GM23248 (cell line): ENCODE results near the gene PTTG2. TPM values are rescaled to one million over a fixed set of nuclear protein-coding genes. Genes with fewer than 3 reads are reported as not detected.

ENCODE experiments used
- DNase-seq: peaks from one replicate; pipeline ENCODE4 v3.0.0-alpha.2; 2015
- H2AFZ ChIP-seq: fragments of 200-600 bp; sonication (generic); 2 replicates; pipeline ENCODE4 v1.6.1; 2016; ENCODE audit warnings: antibody characterized with exemption
- H3F3A ChIP-seq: fragments of 200-600 bp; sonication (generic); 2 replicates; pipeline ENCODE4 v1.6.1; 2016; ENCODE audit warnings: mild to moderate bottlenecking, antibody characterized with exemption, mixed run types; ENCODE audit not compliant: insufficient read depth
- H3K27ac ChIP-seq: fragments of 200-600 bp; sonication (generic); 2 replicates; pipeline ENCODE4 v1.5.1; 2016; ENCODE audit warnings: mild to moderate bottlenecking
- H3K27me3 ChIP-seq: fragments of 200-600 bp; sonication (generic); replicated peaks from 2 replicates; pipeline ENCODE4 v1.6.1; 2016; ENCODE audit warnings: mild to moderate bottlenecking; ENCODE audit not compliant: insufficient read depth
- H3K36me3 ChIP-seq: fragments of 200-600 bp; sonication (generic); 2 replicates; pipeline ENCODE4 v1.6.1; 2016; ENCODE audit warnings: low read depth, mild to moderate bottlenecking
- H3K4me1 ChIP-seq: fragments of 200-600 bp; sonication (generic); 2 replicates; pipeline ENCODE4 v1.6.1; 2016; ENCODE audit warnings: mild to moderate bottlenecking; ENCODE audit not compliant: insufficient read depth
- H3K4me2 ChIP-seq: fragments of 200-600 bp; sonication (generic); one replicate; pipeline ENCODE4 v1.6.1; 2016; ENCODE audit warnings: mild to moderate bottlenecking; ENCODE audit not compliant: unreplicated experiment
- H3K4me3 ChIP-seq: fragments of 200-600 bp; sonication (generic); 2 replicates; pipeline ENCODE4 v1.5.1; 2016; ENCODE audit warnings: mild to moderate bottlenecking
- H3K79me2 ChIP-seq: fragments of 200-600 bp; sonication (generic); 2 replicates; pipeline ENCODE4 v1.6.1; 2016; ENCODE audit warnings: mild to moderate bottlenecking; ENCODE audit not compliant: insufficient read depth
- H3K9ac ChIP-seq: fragments of 200-600 bp; sonication (generic); 2 replicates; pipeline ENCODE4 v1.6.1; 2016; ENCODE audit warnings: mild to moderate bottlenecking
- H3K9me2 ChIP-seq: fragments of 200-600 bp; sonication (generic); 2 replicates; pipeline ENCODE4 v1.6.1; 2016; ENCODE audit warnings: mixed run types, mild to moderate bottlenecking, moderate library complexity; ENCODE audit not compliant: insufficient read depth
- H3K9me3 ChIP-seq: fragments of 200-600 bp; sonication (generic); one replicate; pipeline ENCODE4 v1.6.1; 2017; ENCODE audit warnings: low read depth
- H4K20me1 ChIP-seq: fragments of 200-600 bp; sonication (generic); 2 replicates; pipeline ENCODE4 v1.6.0; 2016; ENCODE audit not compliant: insufficient read depth
- EZH2 ChIP-seq: fragments of 200-600 bp; sonication (generic); IDR thresholded peaks from 2 replicates; pipeline ENCODE4 v1.6.1; 2018; ENCODE audit warnings: antibody characterized with exemption, mild to moderate bottlenecking; ENCODE audit not compliant: insufficient read depth, poor library complexity, severe bottlenecking
- EZH2phosphoT487 ChIP-seq: fragments of 200-600 bp; sonication (generic); IDR thresholded peaks from 2 replicates; pipeline ENCODE4 v1.6.1; 2018; ENCODE audit warnings: antibody characterized with exemption, moderate library complexity, mild to moderate bottlenecking, low read depth; ENCODE audit not compliant: insufficient read depth
- WGBS, 2 experiments: methylation state at CpG; one replicate each; pipeline ENCODE4 v1.1.6; 2015 to 2017; ENCODE audit warnings: low lambda C conversion rate in 2 of 2, low coverage in 1 of 2; ENCODE audit errors: missing lambda C conversion rate in 2 of 2; 5-methylcytosine and 5-hydroxymethylcytosine counted together
- in situ Hi-C: fragments of 300-500 bp; cut with MboI; formaldehyde crosslinking; loops from 2 replicates; pipeline ENCODE4 v1.15.0; 2020
- polyA plus RNA-seq: library from polyadenylated mRNA; unstranded; fragments of >200 nt; fragmentation: Nextera tagmentation; extraction: Ambion mirVana; gene quantifications from 2 replicates; pipeline ENCODE4 v1.2.1, GENCODE V29; 2016
- total RNA-seq: library from RNA; depleted of rRNA; stranded (reverse); fragments of >200 nt; shearing (Covaris generic); gene quantifications from 2 replicates; pipeline ENCODE4 v1.2.3, GENCODE V29; 2014

The PTTG2 gene
- total and polyA plus RNA-seq, 2 experiments from 2014 or later: not detected

- TF ChIP-seq EZH2phosphoT487 (no peak), EZH2 (no peak)
- Histone ChIP-seq H3K79me2 (no peaks in the 10 kb centered on the region), H3K4me3 (no peak overlapping the region), H3K9me3 (no peaks in the 10 kb centered on the region), H3K4me1 (no peaks in the 10 kb centered on the region), H3F3A (no peaks in the 10 kb centered on the region), H3K9me2 (no peaks in the 10 kb centered on the region), H3K27me3 (peaks cover 35% of the 10 kb centered on the region), H3K36me3 (no peaks in the 10 kb centered on the region), H3K9ac (no peak overlapping the region), H2AFZ (no peak overlapping the region), H3K4me2 (no peak overlapping the region), H4K20me1 (no peaks in the 10 kb centered on the region), H3K27ac (no peak overlapping the region)
- WGBS, 2 experiments: 43 to 44% methylated on average over 7 of the region's 7 CpGs
- DNase-seq: no peak
- in situ Hi-C loops: no loop called here
Measured at GRCh38 chr4:37924946-37925345, 35.3 kb upstream of the PTTG2 start.

GRCh38 chr4:37927434-37927833, 32.8 kb upstream of the PTTG2 start:
- Histone ChIP-seq H3F3A (no peaks in the 10 kb centered on the region), H4K20me1 (no peaks in the 10 kb centered on the region), H3K36me3 (no peaks in the 10 kb centered on the region), H3K9me3 (no peaks in the 10 kb centered on the region), H2AFZ (no peak overlapping the region), H3K4me1 (no peaks in the 10 kb centered on the region), H3K27me3 (peaks cover 40% of the 10 kb centered on the region), H3K27ac (no peak overlapping the region), H3K4me2 (no peak overlapping the region), H3K79me2 (no peaks in the 10 kb centered on the region), H3K4me3 (no peak overlapping the region), H3K9ac (no peak overlapping the region), H3K9me2 (no peaks in the 10 kb centered on the region)
- WGBS, 2 experiments: 49% methylated on average over 4 of the region's 4 CpGs
- DNase-seq: no peak
- no peak for TF ChIP-seq EZH2phosphoT487
- TF ChIP-seq EZH2: no peak
- in situ Hi-C loops: no loop called here

DNA sequence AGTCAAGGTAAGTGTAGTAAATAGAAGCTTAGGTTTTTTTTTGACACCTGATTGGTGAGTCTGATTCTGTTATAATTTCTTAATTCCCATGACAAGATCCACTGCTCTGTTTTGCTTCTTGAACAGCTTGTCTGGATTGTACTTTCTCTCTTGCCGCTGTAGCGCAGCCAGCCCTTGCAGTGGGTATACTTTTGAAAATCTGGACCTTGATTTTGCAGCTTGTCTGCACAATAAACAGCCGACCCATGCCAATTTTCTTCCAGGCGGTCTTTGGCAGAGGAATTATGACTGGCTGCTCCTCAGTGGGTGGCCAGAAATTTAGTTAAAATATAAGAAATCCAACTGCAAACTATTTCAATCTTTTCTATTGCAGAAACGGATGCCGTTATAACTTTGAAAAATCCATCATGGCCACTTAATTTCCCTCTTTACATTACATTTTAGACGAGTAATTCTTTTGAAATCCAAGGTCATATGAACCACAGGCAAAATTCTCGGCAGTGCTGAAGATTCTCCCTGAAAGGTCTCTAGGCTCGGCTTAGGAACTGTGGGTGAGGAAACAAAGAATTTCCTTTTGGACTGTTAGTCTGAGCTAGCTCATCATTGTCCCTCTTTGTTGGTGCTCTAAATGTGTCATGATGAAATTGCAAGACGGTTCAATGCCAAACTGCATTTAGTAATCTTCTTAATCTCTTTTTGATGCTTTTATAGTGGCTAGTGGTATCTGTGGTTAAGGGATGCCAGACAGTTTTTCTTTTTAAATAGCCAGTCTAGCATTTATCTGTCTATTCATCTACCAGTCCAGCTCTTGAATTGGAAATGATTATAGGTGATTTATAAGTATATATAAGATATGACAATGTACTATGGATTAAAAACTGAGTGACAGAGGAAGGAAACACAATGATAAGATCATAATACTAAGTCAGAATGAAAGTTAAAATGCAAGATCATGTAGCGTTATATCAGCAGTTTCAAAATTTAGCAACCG, 31.5 kb upstream of the PTTG2 start:
- Histone ChIP-seq H3K9me2 (no peaks in the 10 kb centered on the region), H3K27me3 (peaks cover 40% of the 10 kb centered on the region), H3K4me3 (no peak overlapping the region), H3K36me3 (no peaks in the 10 kb centered on the region), H2AFZ (no peak overlapping the region), H3K4me1 (no peaks in the 10 kb centered on the region), H3K27ac (no peak overlapping the region), H3K9me3 (no peaks in the 10 kb centered on the region), H3K79me2 (no peaks in the 10 kb centered on the region), H4K20me1 (no peaks in the 10 kb centered on the region), H3K4me2 (no peak overlapping the region), H3F3A (no peaks in the 10 kb centered on the region), H3K9ac (no peak overlapping the region)
- in situ Hi-C loops: no loop called here
- no peak for TF ChIP-seq EZH2
- no peak for TF ChIP-seq EZH2phosphoT487
- DNase-seq: peak; percentile 12
- 24 to 25% methylated on average over 12 of the region's 12 CpGs for WGBS, 2 experiments

DNA sequence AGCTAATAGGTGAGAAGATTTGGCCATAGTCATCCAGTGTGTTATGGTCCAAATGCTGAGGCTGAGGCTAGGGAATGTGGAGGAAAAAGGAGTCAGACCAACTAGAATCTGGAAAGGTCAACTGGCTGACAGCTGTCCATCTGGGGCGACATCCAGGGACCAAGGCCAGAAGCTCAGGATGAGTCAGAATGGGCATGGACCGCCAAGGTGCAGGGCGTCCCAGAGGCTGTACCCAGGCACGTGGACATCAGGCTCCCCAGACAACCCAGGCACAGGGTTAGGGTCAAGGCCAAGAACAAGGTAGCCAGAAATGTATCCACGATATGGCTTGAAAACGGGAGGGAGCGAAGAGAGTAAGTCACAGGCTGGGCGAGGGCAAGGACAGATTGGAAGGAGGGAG, 26.1 kb upstream of the PTTG2 start:
- no peak for DNase-seq
- no peak overlapping the region for H3K4me3 ChIP-seq
- no peak overlapping the region for H2AFZ ChIP-seq
- no peaks in the 10 kb centered on the region for H3K9me2 ChIP-seq
- no peaks in the 10 kb centered on the region for H3K4me1 ChIP-seq
- peaks cover 13% of the 10 kb centered on the region for H3K27me3 ChIP-seq
- in situ Hi-C loops: no loop called here
- no peaks in the 10 kb centered on the region for H3K36me3 ChIP-seq
- no peak for TF ChIP-seq EZH2phosphoT487
- TF ChIP-seq EZH2: no peak
- H4K20me1 ChIP-seq: no peaks in the 10 kb centered on the region
- H3F3A ChIP-seq: no peaks in the 10 kb centered on the region
- no peaks in the 10 kb centered on the region for H3K79me2 ChIP-seq
- no peak overlapping the region for H3K4me2 ChIP-seq
- no peaks in the 10 kb centered on the region for H3K9me3 ChIP-seq
- WGBS, 2 experiments: 68 to 69% methylated on average over 8 of the region's 8 CpGs
- H3K27ac ChIP-seq: no peak overlapping the region
- H3K9ac ChIP-seq: no peak overlapping the region
